Smooth muscle cell (in vitro differentiated cells): ENCODE measurements around the gene BZW2. TPM values are rescaled to one million over a fixed set of nuclear protein-coding genes. Genes with fewer than 3 reads are reported as not detected.

Experiments used
- DNase-seq: peaks from one replicate; lab custom pipeline; 2025; ENCODE audit not compliant: unreplicated experiment; lab: John Stamatoyannopoulos, UW
- H2AFZ ChIP-seq: fragments of 200-600 bp; sonication (generic); 2 replicates; pipeline ENCODE4 v1.6.0; 2016; ENCODE audit warnings: antibody characterized with exemption, low read depth, mild to moderate bottlenecking
- H3F3A ChIP-seq: fragments of 200-600 bp; sonication (generic); 2 replicates; pipeline ENCODE4 v1.6.0; 2017; ENCODE audit warnings: antibody characterized with exemption, low read depth
- H3K27ac ChIP-seq: fragments of 200-600 bp; sonication (generic); 2 replicates; pipeline ENCODE4 v1.5.1; 2016; ENCODE audit warnings: low read depth, mild to moderate bottlenecking
- H3K27me3 ChIP-seq: fragments of 200-600 bp; sonication (generic); 2 replicates; pipeline ENCODE4 v1.6.1; 2016; ENCODE audit warnings: low read depth, mild to moderate bottlenecking
- H3K36me3 ChIP-seq: fragments of 200-600 bp; sonication (generic); 2 replicates; pipeline ENCODE4 v1.5.1; 2016; ENCODE audit warnings: low read depth
- H3K4me1 ChIP-seq: fragments of 200-600 bp; sonication (generic); 2 replicates; pipeline ENCODE4 v1.5.1; 2016; ENCODE audit warnings: low read depth
- H3K4me2 ChIP-seq: fragments of 200-600 bp; sonication (generic); 2 replicates; pipeline ENCODE4 v1.6.0; 2016; ENCODE audit warnings: mild to moderate bottlenecking
- H3K4me3 ChIP-seq: fragments of 200-600 bp; sonication (generic); 2 replicates; pipeline ENCODE4 v1.5.1; 2016; ENCODE audit warnings: mild to moderate bottlenecking
- H3K79me2 ChIP-seq: fragments of 200-600 bp; sonication (generic); 2 replicates; pipeline ENCODE4 v1.6.0; 2016; ENCODE audit warnings: low read depth, mild to moderate bottlenecking
- H3K9ac ChIP-seq: fragments of 200-600 bp; sonication (generic); 2 replicates; pipeline ENCODE4 v1.6.0; 2016; ENCODE audit warnings: low read depth
- H3K9me3 ChIP-seq: fragments of 200-600 bp; sonication (generic); replicated peaks from 2 replicates; pipeline ENCODE4 v1.5.1; 2016; ENCODE audit warnings: low read depth
- H4K20me1 ChIP-seq: fragments of 200-600 bp; sonication (generic); 2 replicates; pipeline ENCODE4 v1.6.0; 2016; ENCODE audit warnings: low read depth
- WGBS: methylation state at CpG from one replicate; pipeline ENCODE4 v1.1.7; 2016; ENCODE audit warnings: low lambda C conversion rate; 5-methylcytosine and 5-hydroxymethylcytosine counted together
- polyA plus RNA-seq: library from polyadenylated mRNA; unstranded; fragments of >200 nt; fragmentation: Nextera tagmentation; extraction: Ambion mirVana; gene quantifications from 2 replicates; pipeline ENCODE4 v1.2.1, GENCODE V29; 2016
- total RNA-seq: library from RNA; depleted of rRNA; stranded (reverse); fragments of >200 nt; gene quantifications from 2 replicates; pipeline ENCODE4 v1.2.3, GENCODE V29; 2014
- TF ChIP-seq, protein P1 (sequence below): fragments of 200-600 bp; sonication (generic); IDR thresholded peaks from 2 replicates; pipeline ENCODE4 v1.5.1; 2017; ENCODE audit warnings: borderline replicate concordance, mild to moderate bottlenecking, antibody characterized with exemption; ENCODE audit not compliant: insufficient read depth, poor library complexity, severe bottlenecking

BZW2 gene
- total and polyA plus RNA-seq, 2 experiments from 2014 or later = 56.1 to 83.7 TPM

DNA sequence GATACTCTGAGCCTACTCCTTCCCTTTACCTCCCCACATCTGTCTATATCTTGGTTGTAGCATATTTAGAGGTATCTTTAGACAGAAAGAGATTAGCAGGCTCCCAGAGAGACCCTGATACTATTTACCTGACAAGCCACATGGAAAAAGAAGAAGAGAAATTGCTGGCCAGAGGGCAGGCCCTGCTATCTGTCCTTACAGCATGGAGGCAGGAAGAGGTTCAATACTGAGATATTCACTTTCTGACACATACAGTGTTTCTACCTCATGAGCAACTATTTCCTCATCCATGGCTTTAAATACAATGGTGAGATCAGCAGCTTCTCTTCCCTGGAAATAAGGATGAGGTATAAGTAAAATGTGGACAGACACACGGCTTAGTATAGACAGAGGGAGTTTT is 73.7 kb downstream of the BZW2 start:
- no peaks in the 10 kb centered on the region for H3F3A ChIP-seq
- TF ChIP-seq, protein P1, sequence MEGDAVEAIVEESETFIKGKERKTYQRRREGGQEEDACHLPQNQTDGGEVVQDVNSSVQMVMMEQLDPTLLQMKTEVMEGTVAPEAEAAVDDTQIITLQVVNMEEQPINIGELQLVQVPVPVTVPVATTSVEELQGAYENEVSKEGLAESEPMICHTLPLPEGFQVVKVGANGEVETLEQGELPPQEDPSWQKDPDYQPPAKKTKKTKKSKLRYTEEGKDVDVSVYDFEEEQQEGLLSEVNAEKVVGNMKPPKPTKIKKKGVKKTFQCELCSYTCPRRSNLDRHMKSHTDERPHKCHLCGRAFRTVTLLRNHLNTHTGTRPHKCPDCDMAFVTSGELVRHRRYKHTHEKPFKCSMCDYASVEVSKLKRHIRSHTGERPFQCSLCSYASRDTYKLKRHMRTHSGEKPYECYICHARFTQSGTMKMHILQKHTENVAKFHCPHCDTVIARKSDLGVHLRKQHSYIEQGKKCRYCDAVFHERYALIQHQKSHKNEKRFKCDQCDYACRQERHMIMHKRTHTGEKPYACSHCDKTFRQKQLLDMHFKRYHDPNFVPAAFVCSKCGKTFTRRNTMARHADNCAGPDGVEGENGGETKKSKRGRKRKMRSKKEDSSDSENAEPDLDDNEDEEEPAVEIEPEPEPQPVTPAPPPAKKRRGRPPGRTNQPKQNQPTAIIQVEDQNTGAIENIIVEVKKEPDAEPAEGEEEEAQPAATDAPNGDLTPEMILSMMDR = no peak

DNA sequence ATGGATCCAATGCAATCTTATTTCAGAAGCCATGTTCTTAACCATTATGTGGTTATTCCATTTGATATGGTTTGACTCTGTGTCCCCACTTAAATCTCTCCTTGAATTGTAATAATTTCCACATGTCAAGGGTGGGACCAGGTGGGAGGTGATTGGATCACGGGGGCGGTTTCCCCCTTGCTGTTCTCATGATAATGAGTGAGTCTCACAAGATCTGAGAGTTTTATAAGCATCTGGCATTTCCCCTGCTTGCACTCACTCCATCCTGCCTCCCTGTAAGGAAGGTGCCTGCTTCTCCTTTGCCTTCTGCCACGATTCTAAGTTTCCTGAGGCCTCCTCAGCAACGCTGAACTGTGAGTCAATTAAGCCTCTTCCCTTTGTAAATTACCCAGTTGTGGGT is 75.6 kb downstream of the BZW2 start:
- Histone ChIP-seq H3K4me2 (no peak overlapping the region), H3K36me3 (no peaks in the 10 kb centered on the region), H3K79me2 (no peaks in the 10 kb centered on the region), H2AFZ (no peak overlapping the region), H3K9ac (no peak overlapping the region), H3F3A (no peaks in the 10 kb centered on the region), H3K4me3 (no peak overlapping the region), H3K4me1 (no peaks in the 10 kb centered on the region), H4K20me1 (no peaks in the 10 kb centered on the region), H3K27ac (no peak overlapping the region), H3K27me3 (no peaks in the 10 kb centered on the region), H3K9me3 (no peaks in the 10 kb centered on the region)
- no peak for DNase-seq
- WGBS = 67% methylated on average over 4 of the region's 4 CpGs
- TF ChIP-seq, protein P1 = no peak

More for the DNA sequence above, 73.7 kb downstream of the BZW2 start:
- 82% methylated on average over 1 of the region's 1 CpG for WGBS
- no peaks in the 10 kb centered on the region for H3K9me3 ChIP-seq
- no peak overlapping the region for H2AFZ ChIP-seq
- no peaks in the 10 kb centered on the region for H3K36me3 ChIP-seq
- no peak overlapping the region for H3K4me2 ChIP-seq
- H3K4me3 ChIP-seq = no peak overlapping the region
- no peaks in the 10 kb centered on the region for H3K4me1 ChIP-seq
- no peak overlapping the region for H3K27ac ChIP-seq
- no peaks in the 10 kb centered on the region for H3K79me2 ChIP-seq
- no peaks in the 10 kb centered on the region for H3K27me3 ChIP-seq
- no peak for DNase-seq
- H3K9ac ChIP-seq = no peak overlapping the region
- no peaks in the 10 kb centered on the region for H4K20me1 ChIP-seq

DNA sequence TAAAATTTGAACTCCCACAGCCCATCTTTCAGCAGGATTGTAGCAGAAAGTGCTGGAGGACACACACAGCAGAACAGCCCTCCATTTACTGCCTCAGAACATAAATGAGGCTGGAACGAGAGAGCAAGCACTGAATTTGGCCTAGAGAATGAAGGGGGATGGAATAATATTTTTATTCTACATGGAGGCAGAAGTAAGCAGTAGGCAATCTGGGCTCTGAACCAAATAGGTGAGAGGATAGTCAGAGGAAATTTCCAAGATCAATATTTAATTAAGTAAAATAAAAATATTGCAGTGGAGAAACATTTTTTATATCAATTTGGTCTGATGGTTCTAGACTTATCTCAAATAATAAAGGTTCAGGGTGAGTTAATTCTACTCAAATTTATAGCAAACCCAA is 78.4 kb downstream of the BZW2 start:
- Histone ChIP-seq H3K4me3 (no peak overlapping the region), H3F3A (no peaks in the 10 kb centered on the region), H3K4me1 (no peaks in the 10 kb centered on the region), H3K27me3 (no peaks in the 10 kb centered on the region), H3K36me3 (no peaks in the 10 kb centered on the region), H3K4me2 (no peak overlapping the region), H4K20me1 (no peaks in the 10 kb centered on the region), H3K79me2 (no peaks in the 10 kb centered on the region), H3K9me3 (no peaks in the 10 kb centered on the region), H3K9ac (no peak overlapping the region), H2AFZ (no peak overlapping the region), H3K27ac (no peak overlapping the region)
- TF ChIP-seq, protein P1 = no peak
- WGBS = 100% methylated on average over 1 of the region's 1 CpG
- no peak for DNase-seq

DNA sequence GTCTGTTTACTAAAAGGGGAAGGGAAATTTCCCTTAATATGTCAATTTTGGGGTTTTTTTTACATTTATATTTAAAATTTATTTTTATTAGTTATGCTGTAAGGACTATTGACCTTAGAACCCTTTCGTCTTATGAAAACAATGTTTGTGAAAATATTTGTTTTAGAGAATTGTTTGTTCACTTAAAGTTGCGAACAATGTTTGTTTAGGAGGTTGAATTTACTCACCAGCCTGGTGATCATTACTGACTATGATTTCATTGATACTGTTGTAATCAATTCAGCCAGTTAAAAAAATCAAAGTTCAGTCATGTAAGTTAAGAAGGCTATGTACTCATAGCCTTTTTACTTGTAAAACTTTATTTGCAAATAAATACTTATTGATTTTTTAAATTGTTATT is 80.2 kb downstream of the BZW2 start:
- Histone ChIP-seq H3K79me2 (no peaks in the 10 kb centered on the region), H3K27ac (no peak overlapping the region), H3F3A (no peaks in the 10 kb centered on the region), H2AFZ (no peak overlapping the region), H4K20me1 (no peaks in the 10 kb centered on the region), H3K9ac (no peak overlapping the region), H3K27me3 (no peaks in the 10 kb centered on the region), H3K36me3 (no peaks in the 10 kb centered on the region), H3K4me2 (no peak overlapping the region), H3K9me3 (no peaks in the 10 kb centered on the region), H3K4me1 (no peaks in the 10 kb centered on the region), H3K4me3 (no peak overlapping the region)
- TF ChIP-seq, protein P1 = no peak
- no peak for DNase-seq
- 99% methylated on average over 2 of the region's 2 CpGs for WGBS
